GM19043 (cell line): ENCODE results near the gene DOK5.

ENCODE experiments used
- ATAC-seq: cut with Tn5 transposase; IDR thresholded peaks from one replicate; pipeline ENCODE4 v1.9.1; 2021; ENCODE audit warnings: low read depth; ENCODE audit not compliant: unreplicated experiment

Gene DOK5

DNA sequence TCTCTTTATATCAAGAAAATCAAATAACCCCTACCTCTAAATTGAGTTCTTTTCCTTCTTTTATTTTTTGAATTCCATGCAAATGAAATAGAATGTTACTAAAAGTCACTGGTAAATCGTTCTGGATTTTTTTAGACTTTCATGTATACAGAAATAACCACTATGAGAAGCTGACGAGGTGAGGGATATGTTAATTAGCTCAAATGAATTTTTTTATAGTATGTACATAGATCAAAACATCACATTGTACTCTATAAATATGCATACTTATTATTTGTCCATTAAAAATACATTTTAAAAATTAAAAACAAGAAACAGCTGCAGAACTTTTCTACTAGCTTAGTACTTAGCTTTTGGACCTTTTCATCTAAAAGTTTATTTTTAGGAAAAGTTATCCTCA is 165.4 kb downstream of the DOK5 start:
- ATAC-seq = no peak

DNA sequence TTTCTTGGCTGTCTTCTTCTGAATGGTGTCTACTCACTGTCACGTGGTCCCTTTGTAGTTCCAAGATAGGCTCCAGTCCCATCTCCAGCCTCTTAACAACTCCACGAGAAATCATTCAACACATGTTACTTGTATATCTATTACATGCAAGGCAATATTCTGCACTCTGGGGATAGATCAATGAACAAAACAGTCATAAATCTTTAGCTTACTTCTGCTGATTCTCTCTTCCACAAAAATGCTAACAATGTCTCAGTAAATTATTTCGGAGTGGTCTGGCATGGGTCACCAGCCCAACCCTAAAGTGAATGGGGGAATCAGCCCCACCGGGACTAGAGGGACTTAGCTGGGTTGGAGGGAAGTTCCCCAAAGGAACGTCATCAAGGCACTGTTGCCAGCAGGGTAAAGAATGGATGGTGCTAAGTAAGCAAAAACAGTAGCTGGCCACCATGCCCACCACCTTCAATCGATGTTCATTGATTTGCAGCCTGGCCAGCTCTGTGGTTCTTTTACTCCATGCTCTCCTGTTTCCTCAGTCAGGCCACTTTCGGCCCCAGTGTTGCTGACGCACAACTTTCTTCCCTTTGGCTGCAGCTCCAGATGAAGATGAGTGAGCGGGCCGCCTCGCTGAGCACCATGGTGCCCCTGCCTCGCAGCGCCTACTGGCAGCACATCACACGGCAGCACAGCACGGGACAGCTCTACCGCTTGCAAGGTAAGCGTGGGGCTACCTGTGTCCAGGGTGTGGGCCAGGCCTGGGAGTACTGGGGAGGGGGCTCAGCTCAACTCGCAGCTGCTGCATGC is 167.7 kb downstream of the DOK5 start:
- ATAC-seq = no peak

DNA sequence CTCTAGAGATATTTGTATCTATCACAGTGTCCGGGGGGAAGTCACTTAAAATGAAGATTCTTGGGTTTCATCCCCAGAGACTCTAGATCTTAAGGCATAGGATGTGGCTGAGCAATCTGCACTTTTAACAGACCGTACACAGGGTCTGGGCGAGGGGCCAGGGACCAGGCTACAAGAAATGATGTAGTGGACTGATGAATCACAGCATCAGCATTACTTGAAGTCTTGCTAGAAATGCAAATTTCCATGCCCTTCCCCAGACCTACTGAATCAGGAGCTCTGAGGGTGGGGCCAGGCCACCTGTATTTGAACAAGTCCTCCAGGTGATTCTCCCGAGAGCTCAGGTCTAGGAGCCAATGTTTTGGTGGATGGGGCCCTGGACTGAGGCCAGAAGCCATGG is 168.4 kb downstream of the DOK5 start:
- ATAC-seq = no peak

DNA sequence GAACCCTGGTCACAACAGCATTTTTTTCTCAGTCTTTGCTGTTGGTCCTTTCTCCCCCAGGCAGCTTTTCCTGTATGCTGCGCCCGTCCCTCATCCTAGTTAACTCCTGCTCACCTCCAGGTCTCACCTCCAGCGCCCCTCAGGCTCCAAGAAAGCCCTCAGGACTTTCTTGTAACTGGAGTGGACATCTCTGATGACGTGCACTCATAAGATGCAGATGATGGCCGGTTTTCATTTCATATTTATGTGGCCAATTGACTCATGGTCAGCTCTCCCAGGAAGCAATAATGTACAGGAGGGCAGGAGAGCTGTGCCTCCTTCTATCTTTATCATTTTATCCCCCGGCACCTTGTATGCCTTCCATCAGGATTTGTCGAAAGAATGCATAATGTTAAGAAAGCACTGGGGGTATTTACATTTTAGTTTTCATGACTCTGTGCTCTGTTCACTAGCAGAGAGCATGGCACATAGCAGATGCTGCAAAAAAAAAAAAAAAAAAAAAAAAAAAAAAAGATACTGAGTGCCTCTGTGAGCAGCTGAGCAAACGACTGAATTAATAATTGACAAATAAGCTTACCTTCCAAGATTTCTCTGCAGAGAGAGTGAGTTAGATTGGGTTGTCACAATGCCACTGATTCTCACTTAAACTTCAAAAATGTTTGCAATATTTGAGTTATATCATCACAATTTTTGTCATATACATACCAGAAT is 170.2 kb downstream of the DOK5 start:
- ATAC-seq = no peak

DNA sequence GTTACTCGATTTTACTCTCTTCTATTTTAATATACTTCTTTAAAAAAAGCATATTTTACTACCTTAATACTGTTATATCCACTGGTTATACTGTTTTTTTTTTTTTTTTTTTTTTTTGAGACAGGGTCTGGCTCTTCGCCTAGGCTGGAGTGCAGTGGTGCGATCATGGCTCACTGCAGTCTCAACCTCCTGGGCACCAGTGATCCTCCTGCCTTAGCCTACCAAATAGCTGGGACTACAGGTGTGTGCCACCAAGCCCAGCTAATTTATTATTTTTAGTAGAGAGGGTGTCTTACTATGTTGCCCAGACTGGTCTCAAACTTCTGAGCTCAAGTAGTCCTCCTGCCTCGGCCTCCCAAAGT is 170.7 kb downstream of the DOK5 start:
- no peak for ATAC-seq

DNA sequence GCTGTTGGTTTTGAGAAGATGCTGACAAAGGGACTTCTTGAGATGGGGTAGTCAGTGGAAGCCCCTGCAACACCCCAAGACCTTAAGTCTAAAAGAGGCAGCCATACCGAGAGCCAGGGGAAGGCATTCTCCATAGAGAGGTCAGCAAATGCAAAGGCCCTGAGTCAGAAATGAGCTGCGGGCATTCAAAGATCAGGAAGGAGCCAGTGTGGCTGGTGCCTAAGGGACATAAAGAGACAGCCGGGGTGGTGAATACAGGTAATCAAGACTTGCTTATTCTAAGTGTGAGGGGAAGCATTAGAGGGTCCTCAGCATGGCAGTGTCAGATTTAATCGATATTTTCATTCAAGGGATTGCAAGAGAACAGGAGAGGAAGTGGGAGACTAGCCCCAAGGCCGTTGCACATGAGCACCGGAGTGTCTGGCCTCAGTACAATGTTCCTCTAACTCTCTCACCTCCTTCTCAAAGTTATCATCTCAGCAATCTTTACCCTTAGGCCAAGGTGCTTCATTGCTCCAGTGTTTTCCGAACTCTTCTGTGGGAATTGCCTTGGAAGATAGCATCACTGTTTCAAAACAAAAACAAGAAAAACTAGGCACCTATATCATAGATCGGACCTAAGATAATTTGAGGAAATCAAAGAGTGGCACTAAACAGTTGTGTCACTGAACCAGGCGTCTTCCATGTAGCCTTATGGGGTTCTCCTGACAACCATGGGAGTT is 173.2 kb downstream of the DOK5 start:
- no peak for ATAC-seq

DNA sequence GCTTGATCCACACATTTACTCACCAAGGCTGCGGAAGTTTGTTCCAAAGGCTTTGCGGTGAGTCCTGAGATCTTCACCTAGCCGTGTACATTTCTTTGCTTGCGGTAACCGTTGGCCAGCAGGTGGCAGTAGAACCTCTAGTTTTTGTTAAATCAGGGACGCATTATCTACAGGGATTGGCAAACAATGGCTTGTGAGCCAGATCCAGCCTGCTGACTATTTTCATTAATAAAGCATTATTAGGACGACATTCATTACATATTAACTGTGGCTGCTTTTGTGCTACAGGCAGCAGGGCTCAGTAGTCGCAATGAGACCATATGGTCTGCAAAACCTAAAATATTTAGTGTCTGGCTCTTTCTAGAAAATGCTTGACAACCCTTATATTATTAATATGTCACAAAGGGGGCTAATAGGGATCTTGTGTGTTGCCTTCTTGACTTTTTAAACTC is 174.1 kb downstream of the DOK5 start:
- ATAC-seq = no peak

DNA sequence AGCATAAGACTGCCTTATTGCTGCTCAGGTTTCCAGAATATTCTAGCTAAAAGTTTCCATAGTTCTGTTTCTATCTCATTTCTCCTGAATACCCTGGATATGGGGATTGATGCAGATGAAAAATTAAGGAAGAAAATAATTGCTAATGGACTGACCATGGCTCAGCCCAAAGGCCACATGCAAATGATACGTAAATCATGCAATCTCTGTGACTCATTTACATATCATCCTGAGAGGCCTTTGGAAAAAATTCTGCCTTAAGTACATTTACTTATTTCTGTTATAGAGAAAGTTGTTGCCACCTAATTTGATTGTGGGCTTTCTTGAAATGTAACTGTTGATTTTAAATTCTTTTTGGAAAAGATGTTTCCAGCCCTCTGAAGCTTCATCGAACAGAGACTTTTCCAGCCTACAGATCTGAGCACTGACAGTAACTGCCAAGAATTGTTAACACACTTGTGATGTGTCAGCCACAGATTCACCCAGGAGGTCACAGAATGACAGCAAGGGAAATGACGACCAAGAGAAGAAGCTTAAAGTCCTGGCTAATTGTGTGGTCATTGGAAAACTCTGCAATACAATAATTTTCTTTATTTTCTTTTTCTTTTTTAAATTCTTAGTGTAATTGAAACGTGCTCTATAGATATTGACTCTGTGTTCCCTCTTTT is 174.8 kb downstream of the DOK5 start:
- no peak for ATAC-seq

DNA sequence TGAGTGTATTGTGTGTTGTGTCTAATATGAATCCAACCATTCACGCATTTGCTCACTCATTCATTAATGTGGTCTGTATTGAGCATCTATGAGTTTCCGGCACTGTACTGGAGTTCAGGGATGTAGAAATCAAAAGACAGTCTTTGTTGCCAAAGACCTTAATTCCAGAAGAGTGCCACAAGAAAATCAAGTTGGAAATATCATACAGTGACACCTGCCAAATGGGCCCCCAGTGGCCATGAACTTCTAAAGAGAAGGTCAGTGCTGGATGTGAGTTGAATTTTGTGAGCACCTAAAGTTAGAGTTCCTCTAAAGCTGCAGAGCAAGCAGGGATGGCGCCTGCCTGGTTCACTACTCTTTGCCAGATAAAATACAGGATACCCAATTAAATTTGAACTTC is 175.9 kb downstream of the DOK5 start:
- no peak for ATAC-seq

DNA sequence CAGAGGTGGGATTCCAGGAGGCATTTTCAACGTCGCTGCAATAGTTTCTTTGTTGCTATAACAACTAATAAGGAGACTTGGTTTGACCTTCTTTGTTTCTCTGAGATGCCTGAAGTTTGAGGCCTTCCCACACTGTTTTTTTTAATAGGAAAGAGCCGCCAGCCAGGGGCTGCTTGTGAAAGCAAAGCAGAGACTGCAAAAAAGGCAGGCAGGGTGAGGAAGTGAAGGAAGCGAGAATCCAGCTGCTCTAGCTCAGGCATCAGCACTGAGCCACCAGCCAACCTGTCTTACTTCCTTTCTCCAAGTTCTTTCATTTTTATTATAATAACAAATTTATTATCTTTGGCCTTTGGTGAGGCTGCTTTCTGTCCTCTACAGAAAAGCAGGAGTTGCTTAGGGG is 179.1 kb downstream of the DOK5 start:
- no peak for ATAC-seq

DNA sequence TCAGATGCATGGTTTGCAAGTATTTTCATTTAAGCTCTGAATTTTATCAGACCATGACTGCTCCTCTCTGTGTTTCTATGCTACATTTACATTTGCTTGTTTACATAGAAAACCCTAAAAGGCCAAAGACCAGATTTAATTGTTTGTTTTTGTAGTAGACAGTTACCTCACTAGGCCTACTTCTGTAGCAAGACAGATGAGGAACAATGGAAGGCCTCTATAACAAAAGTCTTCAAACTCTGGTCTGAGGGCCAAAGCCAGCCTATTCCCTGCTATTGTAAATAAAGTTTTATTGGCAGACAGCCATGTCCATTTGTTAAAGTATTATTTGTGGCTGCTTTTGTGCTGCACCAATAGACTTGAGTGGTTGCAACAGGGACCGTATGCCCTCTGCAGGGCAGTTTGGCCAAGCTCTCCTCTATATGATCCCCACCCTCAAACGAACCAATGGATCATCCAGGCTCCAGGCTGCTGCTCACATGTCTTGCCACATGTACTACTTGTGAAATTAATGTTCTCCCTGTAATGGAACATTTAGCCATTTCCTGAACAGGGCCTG is 182.0 kb downstream of the DOK5 start:
- no peak for ATAC-seq

DNA sequence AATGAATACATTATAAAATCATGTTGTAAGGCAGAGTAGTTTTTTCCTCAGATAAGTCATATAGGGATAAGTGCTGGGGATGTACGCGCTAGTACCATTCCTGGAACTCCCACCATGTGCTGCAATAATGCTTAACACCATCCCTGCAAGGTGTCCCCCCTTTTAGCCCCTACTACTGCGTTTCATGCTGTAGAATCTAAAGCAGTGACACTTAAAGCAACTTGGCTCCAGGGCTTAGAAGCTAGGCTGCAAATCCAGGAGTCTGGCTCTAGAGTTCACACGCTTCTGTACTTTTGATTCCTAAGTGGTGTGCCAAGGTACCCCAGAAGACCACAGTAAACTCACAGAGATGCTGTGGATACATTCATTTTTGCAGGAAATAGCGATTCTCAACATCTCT is 183.1 kb downstream of the DOK5 start:
- no peak for ATAC-seq

DNA sequence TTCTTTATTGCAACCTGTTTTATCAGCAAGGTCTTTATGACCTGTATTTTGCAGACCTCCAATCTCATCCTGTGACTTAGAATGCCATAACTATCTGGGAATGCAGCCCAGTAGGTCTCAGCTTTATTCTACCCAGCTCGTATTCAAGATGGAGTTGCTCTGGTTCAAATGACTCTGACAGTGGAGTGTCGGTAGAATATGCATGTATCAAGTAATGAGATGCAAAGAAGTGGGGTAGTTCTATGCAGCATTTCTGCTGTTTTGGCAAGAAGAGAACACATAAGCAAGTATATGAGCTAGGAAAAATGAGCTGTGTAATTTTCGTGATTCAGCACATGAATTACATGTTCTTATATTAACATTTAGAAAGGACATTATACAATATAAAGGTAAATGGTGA is 185.9 kb downstream of the DOK5 start:
- no peak for ATAC-seq

DNA sequence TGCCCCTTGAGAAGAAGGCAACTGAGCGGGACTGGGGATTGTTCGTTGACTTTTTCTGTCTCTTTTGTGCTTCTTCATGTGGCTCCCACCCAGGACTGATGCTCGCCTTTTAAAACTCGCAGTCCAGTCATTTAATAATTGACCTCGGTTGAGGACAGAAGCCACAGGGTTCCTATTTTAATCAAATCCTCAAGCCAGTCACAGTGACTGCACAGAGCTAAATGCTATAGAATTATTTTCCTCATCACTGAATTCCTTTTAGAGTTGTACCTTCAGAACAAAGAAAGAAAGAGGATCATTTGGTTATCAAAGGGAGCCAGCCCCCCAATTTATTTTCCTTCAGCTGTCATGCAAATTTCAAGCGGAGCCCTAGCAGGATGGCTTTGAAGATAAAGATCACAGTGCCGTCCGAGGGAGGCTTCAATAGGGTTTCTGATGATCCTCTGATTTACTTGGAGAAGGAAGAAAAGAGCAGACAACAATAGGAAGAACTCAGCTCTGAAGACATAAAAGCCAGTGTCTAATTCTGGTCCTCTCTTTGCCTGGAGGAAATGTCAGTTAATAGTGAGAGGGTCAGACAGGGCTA is 186.6 kb downstream of the DOK5 start:
- ATAC-seq = no peak

DNA sequence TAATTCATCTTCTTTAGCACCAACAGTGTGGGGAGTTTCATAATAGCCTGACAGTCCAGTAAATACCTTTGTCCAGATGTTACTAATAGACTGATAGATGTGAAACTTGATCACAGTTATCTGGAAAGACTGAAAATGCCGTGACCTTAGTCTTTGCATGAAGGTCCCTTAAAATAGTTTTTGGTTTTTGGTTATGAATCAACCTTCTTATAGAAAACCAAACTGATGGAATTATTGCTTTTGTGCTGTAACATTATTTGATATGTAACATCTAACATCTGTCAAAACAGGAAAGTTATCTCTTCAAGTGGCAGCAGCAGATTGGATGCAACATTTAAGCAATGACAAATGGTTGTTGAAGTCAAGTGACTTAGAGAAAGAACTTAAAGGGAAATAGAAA is 190.4 kb downstream of the DOK5 start:
- no peak for ATAC-seq

DNA sequence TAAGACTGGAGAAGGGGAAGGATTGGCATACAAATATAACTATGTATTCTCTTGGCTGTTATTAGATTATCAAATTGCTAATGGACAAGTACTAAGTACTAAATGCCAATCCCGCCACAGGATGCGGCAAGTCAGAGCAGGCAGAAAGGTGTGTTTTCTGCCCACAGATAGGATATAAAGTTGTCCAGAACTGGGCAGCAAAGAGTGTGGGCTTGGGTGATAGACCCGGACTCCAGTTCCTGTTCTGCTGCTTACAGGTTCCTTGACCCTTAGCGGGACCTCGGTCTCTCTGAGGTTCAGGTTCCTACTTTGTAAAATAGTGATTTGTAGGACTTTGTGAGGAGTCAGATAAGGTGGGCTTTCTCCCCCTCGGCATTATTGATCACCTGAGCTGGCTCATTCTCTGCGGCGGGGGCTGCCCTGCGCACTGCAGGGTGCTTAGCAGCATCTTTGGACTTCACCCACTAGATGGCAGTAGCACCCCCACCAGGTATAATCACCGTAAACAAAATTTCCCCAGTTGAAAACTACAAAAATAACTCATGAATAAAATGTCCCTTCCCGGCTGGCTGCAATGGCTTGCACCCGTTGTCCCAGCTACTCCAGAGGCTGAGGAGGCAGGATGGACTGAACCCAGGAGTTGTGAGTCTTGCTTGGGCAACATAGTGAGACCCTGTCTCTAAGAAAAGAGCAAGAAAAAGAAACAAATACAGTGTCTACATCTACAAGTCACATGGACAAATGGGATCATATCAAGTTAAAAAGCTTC is 193.1 kb downstream of the DOK5 start:
- ATAC-seq = peak; percentile 81

DNA sequence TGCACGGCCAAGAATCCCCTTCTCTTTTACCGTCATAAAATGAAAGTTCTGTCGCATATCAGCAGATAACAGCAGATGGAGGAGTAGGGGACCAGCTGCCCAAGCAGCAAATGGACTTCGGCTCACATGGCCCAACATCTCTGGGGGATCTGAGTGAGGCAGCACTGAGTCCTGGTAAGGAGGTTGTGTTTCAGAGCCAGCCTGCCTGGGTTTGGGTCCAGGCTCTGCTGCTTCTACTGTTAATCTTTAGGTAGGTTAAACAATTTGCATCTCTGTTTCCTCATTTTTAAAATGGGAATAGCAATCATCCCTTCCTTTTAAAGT is 193.6 kb downstream of the DOK5 start:
- no peak for ATAC-seq

DNA sequence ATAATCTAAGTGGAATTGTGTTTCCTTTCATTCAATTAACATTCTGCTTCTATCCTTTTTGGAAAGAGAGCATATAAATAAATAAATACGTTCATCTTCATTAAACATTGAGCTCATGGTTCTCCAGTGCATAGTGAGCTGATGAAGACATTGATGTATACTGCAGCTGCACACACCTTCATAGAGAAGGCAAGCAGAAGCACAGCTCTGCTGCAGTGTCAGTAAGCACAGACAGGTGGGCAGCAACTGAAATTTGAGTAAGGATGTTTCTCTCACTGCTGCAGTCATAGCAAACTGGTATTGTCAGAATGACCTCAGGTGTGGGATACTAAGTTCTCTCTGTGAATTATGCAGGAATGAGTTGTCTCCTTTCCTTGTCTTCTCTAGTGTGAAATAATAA is 202.9 kb downstream of the DOK5 start:
- ATAC-seq = no peak

DNA sequence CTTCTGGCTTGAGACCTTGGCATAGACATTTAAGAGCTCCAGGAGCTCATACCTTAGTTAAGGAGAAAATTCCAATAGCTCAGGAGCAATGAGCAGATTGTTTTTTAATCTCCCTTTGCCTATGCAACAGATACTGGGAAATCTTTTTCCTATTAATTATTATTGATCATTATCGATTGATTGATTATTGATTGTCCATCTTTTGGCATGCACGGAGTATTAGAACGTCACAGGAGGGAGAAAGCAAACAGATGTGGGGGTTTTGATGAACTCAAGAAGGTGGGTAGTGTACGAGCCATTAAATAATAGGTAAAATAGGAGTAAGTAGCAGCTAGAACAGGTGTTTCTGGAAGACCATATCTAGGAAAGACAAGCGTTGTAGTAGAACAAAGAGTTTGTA is 205.0 kb downstream of the DOK5 start:
- ATAC-seq = no peak
